GM18907 (cell line): Measurements from ENCODE around the gene SLC39A13.
A peak's percentile ranks its signal among the peaks of the same experiment; 100 is the strongest.

ENCODE experiments used
- ATAC-seq: cut with Tn5 transposase; IDR thresholded peaks from one replicate; pipeline ENCODE4 v1.9.1; 2021; ENCODE audit warnings: mild to moderate bottlenecking, moderate library complexity; ENCODE audit not compliant: unreplicated experiment

SLC39A13 gene

GRCh38 chr11:47383071-47383470 lies 25.3 kb upstream of the SLC39A13 start:
- ATAC-seq: no peak

DNA sequence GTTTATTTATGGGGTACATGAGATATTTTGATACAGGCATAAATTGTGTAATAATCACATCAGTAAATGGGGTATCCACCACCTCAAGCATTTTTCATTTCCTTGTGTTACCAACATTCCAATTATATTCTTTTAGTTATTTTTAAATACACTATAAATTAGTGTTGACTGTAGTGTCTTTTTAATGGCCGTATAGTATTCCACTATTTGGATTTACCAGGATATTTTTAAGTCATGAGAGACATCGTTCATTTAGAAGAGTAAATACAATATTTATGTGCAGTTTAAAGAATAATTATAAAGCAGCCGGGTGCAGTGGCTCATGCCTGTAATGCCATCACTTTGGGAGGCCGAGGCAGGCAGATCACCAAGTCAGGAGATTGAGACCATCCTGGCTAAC lies 23.9 kb upstream of the SLC39A13 start:
- ATAC-seq: no peak

GRCh38 chr11:47387944-47388696 lies 20.3 kb upstream of the SLC39A13 start:
- ATAC-seq: no peak

DNA sequence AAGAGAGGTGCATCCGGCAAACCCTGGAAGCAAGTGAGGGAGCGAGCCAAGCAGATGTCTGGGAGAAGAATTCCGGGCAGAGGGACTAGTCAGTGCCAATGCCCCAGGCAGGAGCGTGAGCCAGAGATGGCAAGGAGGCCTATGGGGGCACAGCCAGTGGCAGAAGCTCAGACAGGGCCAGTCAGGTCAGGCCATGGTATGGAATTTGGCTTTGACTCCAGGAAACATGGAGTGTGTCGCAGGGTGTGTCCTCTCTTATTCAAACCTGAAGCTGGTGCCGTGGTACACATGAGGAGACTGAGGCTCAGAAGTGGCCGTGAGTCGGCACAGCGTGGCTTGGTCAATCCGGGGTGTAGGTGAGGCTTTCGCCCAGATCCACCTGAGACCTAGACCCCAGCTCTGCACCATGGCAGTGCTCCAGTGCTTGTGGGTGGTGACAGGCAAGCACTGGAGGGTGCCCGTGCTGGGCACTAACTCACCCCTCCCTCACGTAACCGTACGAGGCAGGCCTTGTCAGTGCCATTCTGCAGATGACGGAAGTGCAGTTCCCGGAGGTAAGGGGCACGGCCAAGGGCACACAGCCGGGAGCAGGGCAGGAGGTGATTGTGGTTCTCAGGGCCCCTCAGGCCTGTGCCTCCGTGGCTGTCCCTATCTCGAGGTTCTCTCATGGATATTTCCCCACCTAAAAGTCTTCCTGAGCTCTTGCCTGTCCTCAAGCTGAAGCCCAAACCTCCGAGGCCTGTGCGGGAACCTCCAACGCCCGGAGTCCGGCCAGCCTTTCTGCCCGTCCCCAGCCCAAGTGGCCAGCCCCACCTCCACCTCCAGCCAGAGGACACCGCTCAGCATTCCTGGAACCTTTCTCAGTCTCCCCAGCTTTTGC lies 19.5 kb upstream of the SLC39A13 start:
- no peak for ATAC-seq

- ATAC-seq: no peak
Measured at GRCh38 chr11:47389577-47390421, 18.6 kb upstream of the SLC39A13 start.

- no peak for ATAC-seq
Measured at GRCh38 chr11:47390422-47390760, 18.0 kb upstream of the SLC39A13 start.

- ATAC-seq: no peak
Measured at GRCh38 chr11:47391077-47391583, 17.3 kb upstream of the SLC39A13 start.

- ATAC-seq: no peak
Measured at GRCh38 chr11:47391711-47392432, 16.5 kb upstream of the SLC39A13 start.

GRCh38 chr11:47392546-47393162 lies 15.7 kb upstream of the SLC39A13 start:
- no peak for ATAC-seq

GRCh38 chr11:47393163-47394049 lies 15.0 kb upstream of the SLC39A13 start:
- ATAC-seq: no peak

DNA sequence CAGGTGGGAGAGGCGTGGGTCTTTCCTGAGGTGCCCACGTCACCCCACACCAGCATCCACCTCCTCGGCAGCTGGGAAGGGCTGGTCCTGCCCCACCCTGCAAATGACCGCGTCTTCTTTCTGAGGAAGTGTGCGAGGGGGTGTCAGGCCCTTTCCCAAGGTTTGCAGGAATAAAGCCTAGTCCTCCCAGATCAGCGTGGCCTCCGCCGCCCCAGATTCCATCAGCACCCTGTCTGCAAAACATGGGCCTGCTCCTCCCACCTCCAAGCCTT lies 14.4 kb upstream of the SLC39A13 start:
- ATAC-seq: no peak

- ATAC-seq: peak; percentile 64
Measured at GRCh38 chr11:47394322-47395222, 13.8 kb upstream of the SLC39A13 start.

- ATAC-seq: no peak
Measured at GRCh38 chr11:47395223-47396048, 13.0 kb upstream of the SLC39A13 start.

DNA sequence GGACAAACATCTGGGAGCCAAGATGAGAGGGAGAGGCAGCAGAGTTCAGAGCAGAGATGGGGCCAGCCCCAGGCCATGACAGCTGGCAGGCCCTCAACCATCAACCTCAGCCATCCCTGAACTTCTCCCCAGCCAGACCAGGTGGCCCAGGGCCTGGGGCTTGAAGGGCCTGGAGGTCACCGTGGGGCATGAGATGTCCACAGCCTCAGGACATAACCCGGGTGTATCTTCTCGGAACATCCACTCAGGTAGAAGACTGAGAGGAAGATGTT lies 12.4 kb upstream of the SLC39A13 start:
- ATAC-seq: no peak

- ATAC-seq: no peak
Measured at GRCh38 chr11:47398011-47398410, 10.4 kb upstream of the SLC39A13 start.

GRCh38 chr11:47398551-47398950 lies 9.8 kb upstream of the SLC39A13 start:
- ATAC-seq: no peak

DNA sequence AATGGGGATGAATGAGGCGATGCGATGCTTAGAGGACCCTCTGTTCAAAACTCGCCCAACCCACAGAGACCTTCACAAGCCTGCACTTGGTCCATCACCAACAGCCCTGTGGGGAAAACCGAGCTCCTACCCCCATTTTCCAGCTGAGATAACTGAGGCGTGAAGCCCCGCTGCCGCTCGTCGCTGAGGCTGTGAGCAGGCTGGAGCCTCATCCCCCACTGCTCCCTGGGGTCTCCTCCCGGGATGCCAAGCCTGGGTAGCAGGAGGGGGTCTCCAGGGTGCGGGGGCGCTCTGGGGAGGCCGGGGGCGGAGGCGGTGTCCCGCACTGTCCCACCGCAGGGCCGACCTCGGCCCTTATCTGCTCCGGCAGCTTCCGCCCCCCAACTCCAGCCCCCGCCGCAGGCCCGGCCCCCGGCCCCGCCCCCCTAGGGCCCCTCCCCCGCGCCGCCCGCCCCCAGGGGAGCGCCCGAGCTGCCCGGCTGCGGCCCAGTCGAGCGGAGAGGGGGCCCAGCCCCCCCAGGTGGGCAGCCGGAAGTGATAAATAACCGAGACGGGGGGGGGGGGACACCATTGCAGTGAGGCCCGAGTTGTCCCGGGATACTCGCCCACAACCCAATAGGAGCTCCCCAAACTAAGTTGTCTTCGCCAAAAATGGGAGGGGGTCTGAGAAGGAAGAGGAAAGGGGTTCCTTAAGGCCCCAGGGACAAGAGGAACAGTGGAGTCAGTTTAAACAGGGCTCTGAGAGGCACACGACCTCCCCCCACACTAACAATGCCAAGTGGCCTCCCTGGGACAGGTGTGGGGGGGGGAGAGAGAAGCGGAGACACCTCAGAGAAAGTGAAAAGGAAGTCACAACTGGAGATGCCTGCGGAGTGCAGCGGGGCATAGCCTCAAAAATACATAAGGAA lies 8.3 kb upstream of the SLC39A13 start:
- peak; percentile 51 for ATAC-seq
